Measurements from ENCODE around the gene DPEP2NB. TPM values are rescaled to one million over a fixed set of nuclear protein-coding genes. Genes with fewer than 3 reads are reported as not detected.

Gene DPEP2NB
- total and polyA plus RNA-seq, 2 donors (not counting 3 experiments of a cell fraction or from before 2014, with no cell fraction given): not detected

DNA sequence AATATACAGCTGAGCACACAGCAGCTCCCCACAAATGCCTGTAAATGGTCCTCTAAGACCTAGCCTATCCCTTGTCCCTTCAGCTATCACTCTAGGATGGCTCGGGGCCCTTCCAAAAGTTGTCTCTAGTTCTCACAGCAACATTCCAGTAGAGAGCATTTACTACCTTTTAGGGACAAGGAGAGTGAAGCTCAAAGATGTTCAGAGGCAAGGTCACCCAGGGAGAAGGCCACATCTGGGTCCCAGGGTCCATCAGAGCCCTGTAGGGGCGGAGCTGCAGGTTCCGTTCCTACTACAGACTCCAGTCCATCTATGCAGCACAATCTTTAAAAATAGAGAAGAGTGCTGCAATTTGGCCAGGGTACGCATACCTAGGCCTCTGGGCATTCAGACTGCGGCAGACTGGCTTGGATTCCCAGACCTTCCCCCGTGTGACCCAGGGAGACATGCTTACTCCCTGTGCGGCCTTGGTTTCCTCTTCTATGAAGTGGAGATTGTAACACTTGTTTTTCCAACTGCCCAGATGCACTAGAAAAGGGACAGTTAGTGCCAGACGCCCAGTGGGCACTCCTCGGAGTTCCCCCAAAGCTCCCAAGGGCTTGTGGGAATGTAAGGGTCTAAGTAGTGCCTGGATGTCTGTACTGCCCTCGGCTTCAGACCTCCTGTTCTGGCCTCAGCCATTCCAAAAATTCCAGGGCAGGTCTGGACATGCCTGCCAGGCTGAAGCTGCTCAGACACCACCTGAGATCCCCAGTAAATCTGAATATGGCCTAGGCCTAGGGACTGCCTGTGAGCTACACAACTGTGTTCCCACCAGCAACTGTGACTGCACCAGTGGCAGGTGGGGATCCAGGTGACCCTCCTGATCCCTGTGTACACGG lies 49.8 kb downstream of the DPEP2NB start:
- intact Hi-C loops (cut with micrococcal nuclease) (no loop called here), dilution Hi-C loops (cut with MboI; ENCODE audit: extremely low pct_ligation_motif_present, low sequenced_read_pairs) (no loop called here)
- H3K9ac ChIP-seq (replicated peaks; ENCODE audit: extremely low read depth, insufficient read depth, low read length): peak overlapping the region; percentile 2
- peaks cover 7 to 18% of the 10 kb centered on the region in 2 experiments for H3K36me3 ChIP-seq (ENCODE audit: control insufficient read depth in 2 of 2, extremely low read depth in 1 of 2, insufficient read depth in 2 of 2, low read length in 2 of 2)
- H3K9me1 ChIP-seq (replicated peaks; ENCODE audit: control insufficient read depth, extremely low read depth, insufficient read depth, low read length): no peaks in the 10 kb centered on the region
- FAIRE-seq (no peak), DNase-seq (ENCODE audit: low read depth, low spot score) (no peak)
- TF ChIP-seq GATA2 (IDR thresholded peaks at IDR 0.05; ENCODE audit: insufficient read depth, insufficient read length, low read depth, low read length) (no peak), POLR2AphosphoS5 (IDR thresholded peaks at IDR 0.05; ENCODE audit: insufficient read depth, low read depth, low read length) (no peak), POLR2A (IDR thresholded peaks at IDR 0.05; ENCODE audit: low read depth, low read length) (no peak), JUN (IDR thresholded peaks at IDR 0.05; ENCODE audit: borderline replicate concordance, insufficient read depth, insufficient read length, low read depth) (no peak), EZH2 (IDR thresholded peaks at IDR 0.05; ENCODE audit: borderline replicate concordance, low read depth, low read length, severe bottlenecking) (no peak)
- TF ChIP-seq, protein P1, sequence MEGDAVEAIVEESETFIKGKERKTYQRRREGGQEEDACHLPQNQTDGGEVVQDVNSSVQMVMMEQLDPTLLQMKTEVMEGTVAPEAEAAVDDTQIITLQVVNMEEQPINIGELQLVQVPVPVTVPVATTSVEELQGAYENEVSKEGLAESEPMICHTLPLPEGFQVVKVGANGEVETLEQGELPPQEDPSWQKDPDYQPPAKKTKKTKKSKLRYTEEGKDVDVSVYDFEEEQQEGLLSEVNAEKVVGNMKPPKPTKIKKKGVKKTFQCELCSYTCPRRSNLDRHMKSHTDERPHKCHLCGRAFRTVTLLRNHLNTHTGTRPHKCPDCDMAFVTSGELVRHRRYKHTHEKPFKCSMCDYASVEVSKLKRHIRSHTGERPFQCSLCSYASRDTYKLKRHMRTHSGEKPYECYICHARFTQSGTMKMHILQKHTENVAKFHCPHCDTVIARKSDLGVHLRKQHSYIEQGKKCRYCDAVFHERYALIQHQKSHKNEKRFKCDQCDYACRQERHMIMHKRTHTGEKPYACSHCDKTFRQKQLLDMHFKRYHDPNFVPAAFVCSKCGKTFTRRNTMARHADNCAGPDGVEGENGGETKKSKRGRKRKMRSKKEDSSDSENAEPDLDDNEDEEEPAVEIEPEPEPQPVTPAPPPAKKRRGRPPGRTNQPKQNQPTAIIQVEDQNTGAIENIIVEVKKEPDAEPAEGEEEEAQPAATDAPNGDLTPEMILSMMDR (IDR thresholded peaks at IDR 0.05; ENCODE audit: extremely low read depth in 1 of 2, insufficient read depth in 1 of 2, low read depth in 1 of 2, low read length in 2 of 2): no peak
- peaks cover 52% of the 10 kb centered on the region for H3K79me2 ChIP-seq (ENCODE audit: control insufficient read depth, insufficient read depth, low read length)
- CTCF ChIA-PET: interaction anchor here (1.0 to 2.2 kb wide), 7 partner anchors 24 to 75 kb away, joined by 3 to 13 read pairs (median 4); partner anchors contain the start of gene PSMB10
- H3K4me3 ChIP-seq (replicated peaks in 1 of 3; ENCODE audit: insufficient read depth in 1 of 3, low read depth in 1 of 3, low read length in 3 of 3): peak overlapping the region in 1 of 3 experiments; percentile 97
- peaks cover 22% of the 10 kb centered on the region for H3K4me1 ChIP-seq (ENCODE audit: control insufficient read depth, extremely low read depth, insufficient read depth, low read length)
- POLR2A ChIA-PET: interaction anchor here (1.1 kb wide), 2 partner anchors 30 to 272 kb away, joined by 3 to 5 read pairs; no protein-coding TSS in a partner anchor
- H3K27ac ChIP-seq (ENCODE audit: insufficient read depth, low read depth, low read length): peak overlapping the region; percentile 10
- H3K4me2 ChIP-seq (ENCODE audit: insufficient read depth, low read length): peak overlapping the region; percentile 77
- no peaks in the 10 kb centered on the region for H3K9me3 ChIP-seq (replicated peaks; ENCODE audit: control insufficient read depth, insufficient read depth, low read length)
- no TSS peak for BruUV-seq (replicated peaks)
- no peaks in the 10 kb centered on the region for H4K20me1 ChIP-seq (replicated peaks; ENCODE audit: control insufficient read depth, extremely low read depth, insufficient read depth, low read length)
- no peak overlapping the region for H2AFZ ChIP-seq (ENCODE audit: low read depth, low read length)
- no peaks in the 10 kb centered on the region for H3K27me3 ChIP-seq (ENCODE audit: control insufficient read depth in 2 of 2, insufficient read depth in 2 of 2, low read length in 2 of 2)

Data from endothelial cell of umbilical vein (primary cell).